Thymus (tissue), 14 donors: ENCODE data around the gene PZP. TPM values are rescaled to one million over a fixed set of nuclear protein-coding genes. Genes with fewer than 3 reads are reported as not detected.
"Not testable (repeated sequence)": the region's sequence is repeated elsewhere in the genome, so short reads cannot be mapped to it uniquely, and the experiment has no call there.

Source experiments
- DNase-seq, 9 donors: peaks; one replicate each; pipeline ENCODE4 v3.0.0-alpha.2; 2013; ENCODE audit warnings: low spot score in 9 of 9, low read depth in 6 of 9, missing footprints in 1 of 9
- H3K27ac ChIP-seq, 2 donors: one replicate each; pipeline ENCODE4 v1.5.1; 2013; ENCODE audit warnings: control low read depth in 1 of 2, low read depth in 1 of 2, low read length in 1 of 2, mild to moderate bottlenecking in 1 of 2, moderate library complexity in 1 of 2
- H3K27me3 ChIP-seq, 2 donors: one replicate each; pipeline ENCODE4 v1.5.1; 2013; ENCODE audit warnings: low read length in 1 of 2; ENCODE audit not compliant: control insufficient read depth in 2 of 2, insufficient read depth in 1 of 2
- H3K36me3 ChIP-seq, 2 donors: one replicate each; pipeline ENCODE4 v1.5.1; 2013; ENCODE audit warnings: low read length in 1 of 2, mild to moderate bottlenecking in 1 of 2, moderate library complexity in 1 of 2; ENCODE audit not compliant: control insufficient read depth in 2 of 2, insufficient read depth in 2 of 2
- H3K4me1 ChIP-seq, 2 donors: one replicate each; pipeline ENCODE4 v1.5.1; 2013; ENCODE audit warnings: low read length in 2 of 2; ENCODE audit not compliant: control insufficient read depth in 2 of 2, insufficient read depth in 2 of 2
- H3K4me3 ChIP-seq, 2 donors: one replicate each; pipeline ENCODE4 v1.5.1; 2013; ENCODE audit warnings: low read length in 2 of 2, control low read depth in 1 of 2, mild to moderate bottlenecking in 1 of 2
- H3K9me3 ChIP-seq, 2 donors: one replicate each; pipeline ENCODE4 v1.5.1; 2013; ENCODE audit warnings: low read length in 1 of 2, mild to moderate bottlenecking in 1 of 2; ENCODE audit not compliant: control insufficient read depth in 2 of 2, insufficient read depth in 1 of 2
- WGBS: extraction: QIAGEN DNeasy Blood & Tissue Kit; methylation state at CpG from one replicate; pipeline ENCODE4 v1.1.7; 2013; 5-methylcytosine and 5-hydroxymethylcytosine counted together
- long read RNA-seq, 10 donors: transcript quantifications; one replicate each; lab custom pipeline, GENCODE V29; 2026
- polyA plus RNA-seq: library from polyadenylated mRNA; stranded (reverse); fragments of 200-250 nt; gene quantifications from one replicate; pipeline ENCODE4 v1.2.3, GENCODE V29; 2013
- total RNA-seq: library from RNA; stranded (reverse); fragments of 120-200 nt; gene quantifications from one replicate; pipeline ENCODE4 v1.2.4, GENCODE V29; 2013
- donor health status: healthy.

PZP gene
- total RNA-seq: 0.14 TPM
- 0.21 TPM for polyA plus RNA-seq
- long read RNA-seq, donor 1: 0 reads
- long read RNA-seq, donor 2: 0 reads
- long read RNA-seq, donor 3: 0 reads
- long read RNA-seq, donor 4: 0 reads
- long read RNA-seq, donor 5: 0 reads
- long read RNA-seq, donor 6: 0 reads
- long read RNA-seq, donor 7: 0 reads
- long read RNA-seq, donor 8: 0 reads
- long read RNA-seq, donor 9: 0 reads
- long read RNA-seq, donor 10: 0 reads

DNA sequence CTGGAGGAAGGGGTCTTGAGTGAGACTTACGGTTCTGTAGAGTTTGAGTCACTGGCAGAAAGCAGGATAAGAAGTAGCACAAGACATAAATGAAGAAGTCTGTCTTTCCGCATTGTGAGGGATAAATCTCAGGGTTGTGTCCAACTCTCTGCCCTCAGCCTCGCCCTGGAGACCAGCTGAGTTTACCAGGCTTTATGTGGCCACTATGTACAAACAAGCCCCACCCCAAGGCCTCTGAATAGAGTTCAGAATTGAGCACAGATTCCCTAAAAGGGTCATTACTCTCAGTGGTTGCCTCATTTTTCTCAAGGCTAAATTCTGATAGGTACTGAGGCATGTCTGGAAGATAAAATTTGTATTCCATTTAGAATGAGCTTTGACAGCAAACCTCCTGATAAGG lies at the start of gene PZP:
TSS of gene PZP (minus strand) at position 167 of the 400 bp plus-strand sequence. CDS start at position 113, 54 bp downstream.
- WGBS: 97% methylated on average over 3 of the region's 3 CpGs
- no peaks in the 10 kb centered on the region for H3K9me3 ChIP-seq
- no peak for DNase-seq
- H3K27ac ChIP-seq: no peak within 1 kb of the TSS
- H3K4me3 ChIP-seq: no peak within 1 kb of the TSS
- H3K36me3 ChIP-seq: no peaks in the 10 kb centered on the region
- no peaks in the 10 kb centered on the region for H3K27me3 ChIP-seq
- no peaks in the 10 kb centered on the region for H3K4me1 ChIP-seq

DNA sequence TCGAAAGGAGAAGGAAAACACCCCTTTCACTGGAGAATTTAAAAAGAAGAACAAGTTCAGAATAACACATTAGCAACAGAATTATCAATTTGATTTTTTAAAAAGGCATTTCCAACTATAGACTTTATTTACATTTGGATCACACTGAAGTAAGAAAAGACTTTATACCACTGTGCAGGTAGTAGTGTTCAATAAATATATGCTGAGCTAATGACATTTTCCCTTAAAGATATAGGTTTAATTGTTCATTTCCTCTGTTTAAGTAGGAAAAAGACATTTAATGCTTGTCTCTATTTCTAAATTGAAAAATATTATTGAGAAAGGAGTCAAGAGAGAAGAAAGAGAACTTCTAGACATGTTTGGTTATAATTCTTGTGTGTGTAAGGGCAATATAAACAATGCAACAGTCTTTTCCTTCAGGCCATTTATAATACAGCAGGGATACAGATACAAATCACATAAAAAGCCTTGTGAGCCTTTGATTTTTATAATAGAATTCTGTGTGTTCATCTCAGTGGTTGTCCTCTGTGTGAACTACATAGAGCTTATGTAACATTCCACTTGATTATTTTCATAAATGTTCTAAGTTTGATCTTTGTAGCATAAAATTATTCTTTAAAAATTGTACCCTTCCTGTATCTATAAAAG lies 48.7 kb upstream of the PZP start:
- WGBS: 90% methylated on average over 1 of the region's 1 CpG

GRCh38 chr12:9256341-9256740 lies 48.1 kb upstream of the PZP start:
- Histone ChIP-seq H3K27me3 (no peaks in the 10 kb centered on the region), H3K4me1 (no peaks in the 10 kb centered on the region), H3K27ac (no peak overlapping the region), H3K9me3 (no peaks in the 10 kb centered on the region), H3K4me3 (no peak overlapping the region), H3K36me3 (no peaks in the 10 kb centered on the region)
- no peak for DNase-seq

More for the DNA sequence above, 48.7 kb upstream of the PZP start:
- H3K4me3 ChIP-seq: no peak overlapping the region
- no peaks in the 10 kb centered on the region for H3K36me3 ChIP-seq
- H3K27me3 ChIP-seq: no peaks in the 10 kb centered on the region
- no peak overlapping the region for H3K27ac ChIP-seq
- no peak for DNase-seq
- no peaks in the 10 kb centered on the region for H3K9me3 ChIP-seq
- no peaks in the 10 kb centered on the region for H3K4me1 ChIP-seq

DNA sequence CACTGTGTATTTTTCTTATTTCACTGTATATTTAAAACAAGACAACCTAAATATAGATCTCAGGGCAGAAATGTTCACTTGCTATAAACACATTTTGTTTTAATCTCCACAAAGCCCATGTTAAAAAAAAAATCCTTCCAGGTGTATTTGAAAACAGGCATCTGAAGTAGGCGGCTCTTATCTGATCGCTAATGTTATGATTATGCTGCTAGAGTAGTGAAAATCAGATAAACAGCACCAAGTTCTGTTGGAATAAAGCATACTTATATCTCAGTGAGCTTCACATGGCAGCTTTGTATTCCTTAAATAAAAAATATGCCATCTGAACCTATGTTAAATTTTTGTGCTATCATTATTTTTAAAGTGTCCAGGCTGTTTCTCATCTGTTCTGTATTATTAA lies 47.6 kb upstream of the PZP start:
- Histone ChIP-seq H3K36me3 (no peaks in the 10 kb centered on the region), H3K4me1 (no peaks in the 10 kb centered on the region), H3K27me3 (no peaks in the 10 kb centered on the region), H3K9me3 (no peaks in the 10 kb centered on the region), H3K27ac (no peak overlapping the region), H3K4me3 (no peak overlapping the region)
- 28% methylated on average over 2 of the region's 2 CpGs for WGBS
- DNase-seq: no peak

DNA sequence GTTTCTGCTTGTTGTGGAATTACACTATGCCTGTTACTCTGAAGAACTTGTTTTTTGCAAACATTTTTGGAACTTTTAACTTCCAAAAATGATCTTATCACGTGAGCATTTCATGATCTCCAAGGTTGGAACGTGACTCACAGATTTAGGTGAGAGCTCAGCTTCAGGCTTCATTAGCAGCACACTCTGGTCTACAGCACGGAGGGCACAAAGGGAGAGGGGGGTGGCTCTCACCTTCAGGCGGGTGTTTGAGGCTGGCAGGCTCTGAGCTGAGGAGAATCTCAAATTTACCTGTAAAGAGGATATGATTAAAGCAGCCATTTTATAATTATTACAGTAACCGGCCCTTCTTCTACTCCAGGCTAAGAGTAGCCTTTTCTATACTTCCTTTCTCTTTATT lies 45.3 kb upstream of the PZP start:
- no peaks in the 10 kb centered on the region for H3K9me3 ChIP-seq
- no peaks in the 10 kb centered on the region for H3K4me1 ChIP-seq
- 37% methylated on average over 5 of the region's 5 CpGs for WGBS
- H3K4me3 ChIP-seq: no peak overlapping the region
- no peak for DNase-seq
- H3K27me3 ChIP-seq: no peaks in the 10 kb centered on the region
- no peaks in the 10 kb centered on the region for H3K36me3 ChIP-seq
- no peak overlapping the region for H3K27ac ChIP-seq

- not testable (repeated sequence) for H3K4me3 ChIP-seq, H3K9me3 ChIP-seq, DNase-seq, H3K36me3 ChIP-seq, H3K27ac ChIP-seq, H3K27me3 ChIP-seq, H3K4me1 ChIP-seq
- 97% methylated on average over 2 of the region's 2 CpGs for WGBS
Measured at GRCh38 chr12:9252791-9253190, 44.6 kb upstream of the PZP start.

- Histone ChIP-seq H3K27me3 (no peaks in the 10 kb centered on the region), H3K9me3 (no peaks in the 10 kb centered on the region), H3K4me1 (no peaks in the 10 kb centered on the region), H3K36me3 (no peaks in the 10 kb centered on the region), H3K27ac (no peak overlapping the region), H3K4me3 (no peak overlapping the region)
- no peak for DNase-seq
Measured at GRCh38 chr12:9252256-9252655, 44.1 kb upstream of the PZP start.

GRCh38 chr12:9248435-9248834 lies 40.2 kb upstream of the PZP start:
- no peak overlapping the region for H3K27ac ChIP-seq
- H3K9me3 ChIP-seq: no peaks in the 10 kb centered on the region
- no peaks in the 10 kb centered on the region for H3K4me1 ChIP-seq
- WGBS: 98% methylated on average over 3 of the region's 3 CpGs
- H3K27me3 ChIP-seq: no peaks in the 10 kb centered on the region
- DNase-seq: no peak
- no peak overlapping the region for H3K4me3 ChIP-seq
- H3K36me3 ChIP-seq: no peaks in the 10 kb centered on the region

DNA sequence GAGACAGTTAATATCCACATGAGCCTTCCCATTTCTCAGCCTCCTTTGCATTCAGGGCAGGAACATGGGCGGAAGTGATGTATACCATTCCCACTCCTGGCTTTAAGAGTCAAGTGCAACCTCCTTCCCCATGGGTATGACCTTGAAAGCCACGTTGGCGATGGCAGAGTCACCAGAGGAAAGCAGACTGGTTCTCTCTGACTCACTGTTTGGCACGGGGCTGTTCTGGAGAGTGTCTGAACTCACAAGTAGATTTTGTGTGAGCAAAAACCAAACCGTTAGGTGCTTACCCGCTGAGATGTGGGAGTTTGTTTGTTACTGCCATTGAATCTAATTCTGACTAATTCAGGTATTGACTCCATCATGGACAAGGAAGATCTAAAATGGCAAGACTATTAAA lies 36.7 kb upstream of the PZP start:
- H3K27ac ChIP-seq: no peak overlapping the region
- WGBS: 79% methylated on average over 6 of the region's 6 CpGs

More for the DNA sequence above, 36.7 kb upstream of the PZP start:
- no peak for DNase-seq
- peaks cover 0 to 2% of the 10 kb centered on the region in 2 donors for H3K27me3 ChIP-seq
- H3K4me3 ChIP-seq: no peak overlapping the region
- H3K36me3 ChIP-seq: no peaks in the 10 kb centered on the region
- no peaks in the 10 kb centered on the region for H3K9me3 ChIP-seq
- H3K4me1 ChIP-seq: peaks cover 0 to 2% of the 10 kb centered on the region in 2 donors
